Measurements from ENCODE around the gene C4orf46. TPM values are rescaled to one million over a fixed set of nuclear protein-coding genes. Genes with fewer than 3 reads are reported as not detected.

Gene C4orf46
- total and polyA plus RNA-seq, 2 donors from 2014 or later: 1.9 to 3.9 TPM

GRCh38 chr4:158657291-158657690 is 14.4 kb downstream of the C4orf46 start:
- Histone ChIP-seq H3K4me1 (ENCODE audit: control insufficient read depth in 2 of 3, insufficient read depth in 2 of 3, low read depth in 1 of 3, low read length in 3 of 3) (no peaks in the 10 kb centered on the region), H3K9ac (ENCODE audit: low read length in 3 of 3) (no peak overlapping the region), H3K36me3 (ENCODE audit: control insufficient read depth in 2 of 3, insufficient read depth in 3 of 3, low read length in 3 of 3) (no peaks in the 10 kb centered on the region), H3K27me3 (ENCODE audit: control insufficient read depth, insufficient read depth, low read length) (no peaks in the 10 kb centered on the region), H3K4me3 (ENCODE audit: low read length in 3 of 3) (no peak overlapping the region), H3K9me3 (ENCODE audit: control insufficient read depth in 2 of 3, insufficient read depth in 1 of 3, low read length in 3 of 3) (no peaks in the 10 kb centered on the region), H3K27ac (ENCODE audit: low read depth in 2 of 2, low read length in 2 of 2) (no peak overlapping the region)
- FAIRE-seq (no peak), DNase-seq (no peak)
- intact Hi-C loops (cut with DNase I): no loop called here
- no peak for TF ChIP-seq CTCF (IDR thresholded peaks at IDR 0.05; ENCODE audit: borderline replicate concordance, extremely low read depth, insufficient read depth)

- TF ChIP-seq CTCF (IDR thresholded peaks at IDR 0.05; ENCODE audit: borderline replicate concordance, extremely low read depth, insufficient read depth): no peak
- intact Hi-C loops (cut with DNase I): no loop called here
- no peak for FAIRE-seq
- H3K4me1 ChIP-seq (ENCODE audit: control insufficient read depth in 2 of 3, insufficient read depth in 2 of 3, low read depth in 1 of 3, low read length in 3 of 3): no peaks in the 10 kb centered on the region
- H3K9me3 ChIP-seq (ENCODE audit: control insufficient read depth in 2 of 3, insufficient read depth in 1 of 3, low read length in 3 of 3): no peaks in the 10 kb centered on the region
- H3K36me3 ChIP-seq (ENCODE audit: control insufficient read depth in 2 of 3, insufficient read depth in 3 of 3, low read length in 3 of 3): no peaks in the 10 kb centered on the region
- DNase-seq: no peak
- H3K4me3 ChIP-seq (ENCODE audit: low read length in 3 of 3): no peak overlapping the region
- no peak overlapping the region for H3K9ac ChIP-seq (ENCODE audit: low read length in 3 of 3)
- H3K27me3 ChIP-seq (ENCODE audit: control insufficient read depth, insufficient read depth, low read length): no peaks in the 10 kb centered on the region
- H3K27ac ChIP-seq (ENCODE audit: low read depth in 2 of 2, low read length in 2 of 2): no peak overlapping the region
Observed at GRCh38 chr4:158656439-158656838, 15.2 kb downstream of the C4orf46 start.

GRCh38 chr4:158652920-158653319 is 18.8 kb downstream of the C4orf46 start:
- no peak for DNase-seq
- H3K9ac ChIP-seq (ENCODE audit: low read length in 3 of 3): no peak overlapping the region
- intact Hi-C loops (cut with DNase I): no loop called here

More at GRCh38 chr4:158652920-158653319, 18.8 kb downstream of the C4orf46 start:
- Histone ChIP-seq H3K27me3 (ENCODE audit: control insufficient read depth, insufficient read depth, low read length) (no peaks in the 10 kb centered on the region), H3K36me3 (ENCODE audit: control insufficient read depth in 2 of 3, insufficient read depth in 3 of 3, low read length in 3 of 3) (no peaks in the 10 kb centered on the region), H3K9me3 (ENCODE audit: control insufficient read depth in 2 of 3, insufficient read depth in 1 of 3, low read length in 3 of 3) (no peaks in the 10 kb centered on the region), H3K4me1 (ENCODE audit: control insufficient read depth in 2 of 3, insufficient read depth in 2 of 3, low read depth in 1 of 3, low read length in 3 of 3) (no peaks in the 10 kb centered on the region), H3K4me3 (ENCODE audit: low read length in 3 of 3) (no peak overlapping the region), H3K27ac (ENCODE audit: low read depth in 2 of 2, low read length in 2 of 2) (no peak overlapping the region)
- no peak for TF ChIP-seq CTCF (IDR thresholded peaks at IDR 0.05; ENCODE audit: borderline replicate concordance, extremely low read depth, insufficient read depth)
- no peak for FAIRE-seq

Measured in kidney (tissue), 14 donors.